ENCODE data around the gene TMCC2.

Gene TMCC2

GRCh38 chr1:205318231-205318991, 90.7 kb downstream of the TMCC2 start:
- ChIA-PET POLR2A (ENCODE audit: low non-redundant PET) (interaction anchor here (1.1 to 5.3 kb wide), 3 partner anchors 20 to 45 kb away, joined by 3 to 26 read pairs (median 7); no protein-coding TSS in a partner anchor), CTCF (interaction anchor here (0.5 to 17.7 kb wide), 11 partner anchors 15 to 774 kb away, joined by 3 to 622 read pairs (median 5); no protein-coding TSS in a partner anchor)
- H3K27ac ChIP-seq = peak overlapping the region; percentile 98
- peak; percentile 87 for DNase-seq (ENCODE audit: low spot score)
- TF ChIP-seq CTCF (conservative IDR thresholded peaks at IDR 0.05; ENCODE audit: low read depth) = no peak

GRCh38 chr1:205319081-205320018, 91.6 kb downstream of the TMCC2 start:
- peak; percentile 91 for DNase-seq (ENCODE audit: low spot score)
- CTCF ChIA-PET = interaction anchor here (0.6 to 17.7 kb wide), 7 partner anchors 17 to 774 kb away, joined by 3 to 622 read pairs (median 4); no protein-coding TSS in a partner anchor

GRCh38 chr1:205321162-205321958, 93.6 kb downstream of the TMCC2 start, which contains the start of gene NUAK2:
NUAK2 (minus strand) TSS chr1:205321745; CDS start chr1:205321628, 117 bp downstream.
- CTCF ChIA-PET = interaction anchor here (0.6 to 17.7 kb wide), 20 partner anchors 9 to 1291 kb away, joined by 3 to 622 read pairs (median 4); no protein-coding TSS in a partner anchor
- POLR2A ChIA-PET (ENCODE audit: low non-redundant PET) = interaction anchor here (0.6 to 5.3 kb wide), 5 partner anchors 20 to 327 kb away, joined by 3 to 26 read pairs (median 4); no protein-coding TSS in a partner anchor

More at GRCh38 chr1:205319081-205320018, 91.6 kb downstream of the TMCC2 start:
- POLR2A ChIA-PET (ENCODE audit: low non-redundant PET) = interaction anchor here (0.6 to 5.3 kb wide), 4 partner anchors 18 to 43 kb away, joined by 3 to 26 read pairs (median 3); no protein-coding TSS in a partner anchor
- TF ChIP-seq CTCF (conservative IDR thresholded peaks at IDR 0.05; ENCODE audit: low read depth) = no peak
- H3K27ac ChIP-seq = peak overlapping the region; percentile 98

GRCh38 chr1:205321959-205322283, 94.2 kb downstream of the TMCC2 start:
- no peak for TF ChIP-seq CTCF (conservative IDR thresholded peaks at IDR 0.05; ENCODE audit: low read depth)
- ChIA-PET POLR2A (ENCODE audit: low non-redundant PET) (interaction anchor here (5.3 kb wide), 1 partner anchor 45 kb away, joined by 26 read pairs; no protein-coding TSS in a partner anchor), CTCF (interaction anchor here (0.7 to 17.7 kb wide), 9 partner anchors 8 to 203 kb away, joined by 3 to 622 read pairs (median 4); no protein-coding TSS in a partner anchor)
- H3K27ac ChIP-seq = peak overlapping the region; percentile 98
- DNase-seq (ENCODE audit: low spot score) = no peak

More at GRCh38 chr1:205321162-205321958, 93.6 kb downstream of the TMCC2 start, which contains the start of gene NUAK2:
- peak; percentile 96 for DNase-seq (ENCODE audit: low spot score)
- TF ChIP-seq CTCF (conservative IDR thresholded peaks at IDR 0.05; ENCODE audit: low read depth) = peak; percentile 33
- peak within 1 kb of the TSS; percentile 98 for H3K27ac ChIP-seq
